WTC11 (cell line): ENCODE measurements around the gene MGAT2. TPM values are rescaled to one million over a fixed set of nuclear protein-coding genes. Genes with fewer than 3 reads are reported as not detected.
"Not testable (repeated sequence)": the region's sequence is repeated elsewhere in the genome, so short reads cannot be mapped to it uniquely, and the experiment has no call there.

Source experiments
- ATAC-seq: fragments of 200-7000 bp; cut with Tn5 transposase; 2 replicates; pipeline ENCODE4 v1.10.0; 2021; ENCODE audit warnings: mild to moderate bottlenecking, moderate library complexity
- CTCF ChIA-PET: fragments of 300-600 bp; sonication (Branson Sonifier 250); formaldehyde crosslinking; loops from one replicate; lab custom pipeline; 2021; ENCODE audit warnings: antibody characterized with exemption; lab: Charles Lee
- POLR2A ChIA-PET: fragments of 350-600 bp; sonication (Branson Sonifier 250); formaldehyde crosslinking; loops from one replicate; lab custom pipeline; 2021; ENCODE audit warnings: antibody characterized with exemption; lab: Charles Lee
- DNase-seq: peaks from one replicate; pipeline ENCODE4 v3.0.0; 2021; ENCODE audit warnings: low spot score
- H3K27ac Mint-ChIP-seq: 2 replicates; pipeline ENCODE4 v1.8.0; 2021; ENCODE audit warnings: mixed read lengths
- H3K27me3 Mint-ChIP-seq: 2 replicates; pipeline ENCODE4 v1.8.0; 2021; ENCODE audit warnings: low read depth, mild to moderate bottlenecking, moderate library complexity, mixed read lengths
- H3K36me3 Mint-ChIP-seq: 2 replicates; pipeline ENCODE4 v1.8.0; 2021; ENCODE audit warnings: mixed read lengths
- H3K4me1 Mint-ChIP-seq: 2 replicates; pipeline ENCODE4 v1.8.0; 2022; ENCODE audit warnings: mixed read lengths
- H3K4me3 Mint-ChIP-seq: 2 replicates; pipeline ENCODE4 v1.8.0; 2021; ENCODE audit warnings: mild to moderate bottlenecking, moderate library complexity, mixed read lengths
- H3K9me3 Mint-ChIP-seq: 2 replicates; pipeline ENCODE4 v1.8.0; 2021; ENCODE audit warnings: mixed read lengths
- ATF1 ChIP-seq: sonication (generic); formaldehyde crosslinking; IDR thresholded peaks from 2 replicates; pipeline ENCODE4 v1.8.1; 2023; ENCODE audit warnings: mild to moderate bottlenecking, moderate library complexity, missing genetic modification reagents
- CREB1 ChIP-seq: sonication (generic); formaldehyde crosslinking; IDR thresholded peaks from 2 replicates; pipeline ENCODE4 v1.8.0; 2023; ENCODE audit warnings: mild to moderate bottlenecking, missing genetic modification reagents
- CREM ChIP-seq: sonication (generic); formaldehyde crosslinking; IDR thresholded peaks from 2 replicates; pipeline ENCODE4 v1.8.1; 2022; ENCODE audit warnings: mild to moderate bottlenecking, missing genetic modification reagents, moderate library complexity
- EMX1 ChIP-seq: fragments of 250-450 bp; sonication (Bioruptor Pico); IDR thresholded peaks from 2 replicates; pipeline ENCODE4 v1.8.0; 2021; ENCODE audit warnings: mild to moderate bottlenecking
- ESRRA ChIP-seq: sonication (generic); formaldehyde crosslinking; IDR thresholded peaks from 2 replicates; pipeline ENCODE4 v1.8.1; 2022; ENCODE audit warnings: mild to moderate bottlenecking, missing genetic modification reagents, borderline replicate concordance
- GABPB1 ChIP-seq: sonication (generic); formaldehyde crosslinking; IDR thresholded peaks from 2 replicates; pipeline ENCODE4 v1.8.1; 2023; ENCODE audit warnings: mild to moderate bottlenecking, missing genetic modification reagents
- JUN ChIP-seq: sonication (generic); formaldehyde crosslinking; IDR thresholded peaks from 2 replicates; pipeline ENCODE4 v1.8.0; 2023; ENCODE audit warnings: mild to moderate bottlenecking, missing genetic modification reagents
- KAT7 ChIP-seq: sonication (generic); formaldehyde crosslinking; IDR thresholded peaks from 2 replicates; pipeline ENCODE4 v1.8.1; 2023; ENCODE audit warnings: missing genetic modification reagents, mild to moderate bottlenecking, borderline replicate concordance
- NFATC4 ChIP-seq: fragments of 250-450 bp; sonication (Bioruptor Pico); IDR thresholded peaks from 2 replicates; pipeline ENCODE4 v1.9.0; 2021; ENCODE audit warnings: mild to moderate bottlenecking
- NFYB ChIP-seq: sonication (generic); formaldehyde crosslinking; conservative IDR thresholded peaks from 2 replicates; pipeline ENCODE4 v1.8.0; 2022; ENCODE audit warnings: low read depth, missing genetic modification reagents
- NR3C1 ChIP-seq: sonication (generic); formaldehyde crosslinking; conservative IDR thresholded peaks from 2 replicates; pipeline ENCODE4 v1.8.1; 2023; ENCODE audit warnings: low read depth, mild to moderate bottlenecking, missing genetic modification reagents
- OVOL2 ChIP-seq: fragments of 250-450 bp; sonication (Bioruptor Pico); IDR thresholded peaks from 2 replicates; pipeline ENCODE4 v1.9.0; 2021; ENCODE audit warnings: mild to moderate bottlenecking, borderline replicate concordance
- SMAD3 ChIP-seq: sonication (generic); formaldehyde crosslinking; IDR thresholded peaks from 2 replicates; pipeline ENCODE4 v1.8.0; 2022; ENCODE audit warnings: missing genetic modification reagents, mild to moderate bottlenecking, borderline replicate concordance
- SP1 ChIP-seq: sonication (generic); formaldehyde crosslinking; conservative IDR thresholded peaks from 2 replicates; pipeline ENCODE4 v1.8.1; 2022; ENCODE audit warnings: missing genetic modification reagents
- ZBTB21 ChIP-seq: sonication (generic); formaldehyde crosslinking; IDR thresholded peaks from 2 replicates; pipeline ENCODE4 v1.8.1; 2023; ENCODE audit warnings: mild to moderate bottlenecking, missing genetic modification reagents, borderline replicate concordance
- ZNF138 ChIP-seq: sonication (generic); formaldehyde crosslinking; conservative IDR thresholded peaks from 2 replicates; pipeline ENCODE4 v1.8.1; 2022; ENCODE audit warnings: mild to moderate bottlenecking, moderate library complexity, missing genetic modification reagents
- ZNF232 ChIP-seq: sonication (generic); formaldehyde crosslinking; IDR thresholded peaks from 2 replicates; pipeline ENCODE4 v1.8.0; 2022; ENCODE audit warnings: mild to moderate bottlenecking, missing genetic modification reagents
- ZNF263 ChIP-seq: sonication (generic); formaldehyde crosslinking; IDR thresholded peaks from 2 replicates; pipeline ENCODE4 v1.8.1; 2022; ENCODE audit warnings: low read depth, mild to moderate bottlenecking, moderate library complexity, missing genetic modification reagents
- ZNF671 ChIP-seq: fragments of 250-450 bp; sonication (Bioruptor Pico); IDR thresholded peaks from 2 replicates; pipeline ENCODE4 v1.8.0; 2021; ENCODE audit warnings: mild to moderate bottlenecking
- total RNA-seq: library from RNA; stranded (reverse); gene quantifications from 3 replicates; pipeline ENCODE4 v1.2.3, GENCODE V29; 2021
- TF ChIP-seq, protein P1 (sequence below): fragments of 250-450 bp; sonication (Bioruptor Pico); IDR thresholded peaks from 2 replicates; pipeline ENCODE4 v1.9.0; 2021; ENCODE audit warnings: mild to moderate bottlenecking
- TF ChIP-seq, protein P2 (sequence below): sonication (generic); formaldehyde crosslinking; IDR thresholded peaks from 2 replicates; pipeline ENCODE4 v1.8.0; 2023; ENCODE audit warnings: missing genetic modification reagents
- TF ChIP-seq, protein P3 (sequence below): sonication (generic); formaldehyde crosslinking; IDR thresholded peaks from 2 replicates; pipeline ENCODE4 v1.8.0; 2022; ENCODE audit warnings: mild to moderate bottlenecking, missing genetic modification reagents
- TF ChIP-seq, protein P4 (sequence below): sonication (generic); formaldehyde crosslinking; IDR thresholded peaks from 2 replicates; pipeline ENCODE4 v1.8.1; 2022; ENCODE audit warnings: mild to moderate bottlenecking, missing genetic modification reagents, moderate library complexity, borderline replicate concordance

MGAT2 gene
- total RNA-seq, 1 experiment from 2014 or later = 25.2 TPM

DNA sequence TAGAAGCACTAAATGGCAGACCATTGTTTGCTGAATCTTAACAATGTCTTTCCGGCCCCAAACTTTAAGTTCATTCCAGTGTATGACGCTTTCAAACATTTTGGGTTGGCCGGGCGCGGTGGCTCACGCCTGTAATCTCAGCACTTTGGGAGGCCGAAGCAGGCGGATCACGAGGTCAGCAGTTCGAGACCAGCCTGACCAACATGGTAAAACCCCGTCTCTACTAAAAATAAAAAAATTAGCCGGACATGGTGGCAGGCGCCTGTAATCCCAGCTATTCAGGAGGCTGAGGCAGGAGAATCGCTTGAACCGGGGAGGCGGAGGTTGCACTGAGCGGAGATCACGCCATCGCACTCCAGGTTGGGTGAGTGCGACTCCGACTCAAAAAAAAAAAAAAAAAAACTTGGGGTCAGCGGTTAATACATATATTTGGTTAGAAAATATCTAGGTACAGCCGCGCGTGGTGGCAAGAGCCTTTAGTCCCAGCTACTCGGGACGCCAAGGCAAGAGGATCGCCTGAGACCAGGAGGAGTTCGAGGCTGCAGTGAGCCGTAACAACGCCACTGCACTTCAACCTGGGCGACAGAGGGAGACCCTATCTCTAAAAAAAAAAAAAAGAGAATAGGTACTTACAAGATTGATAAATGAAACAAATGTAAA is 35.5 kb upstream of the MGAT2 start:
- ATAC-seq, H3K27me3 Mint-ChIP-seq, H3K9me3 Mint-ChIP-seq: not testable (repeated sequence)
- H3K36me3 Mint-ChIP-seq = peaks cover 46% of the 10 kb centered on the region
- CTCF ChIA-PET = interaction anchor here (0.9 to 2.4 kb wide), 2 partner anchors 36 to 123 kb away, joined by 3 to 18 read pairs; partner anchors contain the start of genes MGAT2 and RPL36AL
- TF ChIP-seq, protein P1, sequence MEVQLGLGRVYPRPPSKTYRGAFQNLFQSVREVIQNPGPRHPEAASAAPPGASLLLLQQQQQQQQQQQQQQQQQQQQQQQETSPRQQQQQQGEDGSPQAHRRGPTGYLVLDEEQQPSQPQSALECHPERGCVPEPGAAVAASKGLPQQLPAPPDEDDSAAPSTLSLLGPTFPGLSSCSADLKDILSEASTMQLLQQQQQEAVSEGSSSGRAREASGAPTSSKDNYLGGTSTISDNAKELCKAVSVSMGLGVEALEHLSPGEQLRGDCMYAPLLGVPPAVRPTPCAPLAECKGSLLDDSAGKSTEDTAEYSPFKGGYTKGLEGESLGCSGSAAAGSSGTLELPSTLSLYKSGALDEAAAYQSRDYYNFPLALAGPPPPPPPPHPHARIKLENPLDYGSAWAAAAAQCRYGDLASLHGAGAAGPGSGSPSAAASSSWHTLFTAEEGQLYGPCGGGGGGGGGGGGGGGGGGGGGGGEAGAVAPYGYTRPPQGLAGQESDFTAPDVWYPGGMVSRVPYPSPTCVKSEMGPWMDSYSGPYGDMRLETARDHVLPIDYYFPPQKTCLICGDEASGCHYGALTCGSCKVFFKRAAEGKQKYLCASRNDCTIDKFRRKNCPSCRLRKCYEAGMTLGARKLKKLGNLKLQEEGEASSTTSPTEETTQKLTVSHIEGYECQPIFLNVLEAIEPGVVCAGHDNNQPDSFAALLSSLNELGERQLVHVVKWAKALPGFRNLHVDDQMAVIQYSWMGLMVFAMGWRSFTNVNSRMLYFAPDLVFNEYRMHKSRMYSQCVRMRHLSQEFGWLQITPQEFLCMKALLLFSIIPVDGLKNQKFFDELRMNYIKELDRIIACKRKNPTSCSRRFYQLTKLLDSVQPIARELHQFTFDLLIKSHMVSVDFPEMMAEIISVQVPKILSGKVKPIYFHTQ = peak; percentile 33; the same call in 1 of the 2 replicates
- POLR2A ChIA-PET = interaction anchor here (0.7 to 3.9 kb wide), 3 partner anchors 13 to 182 kb away, joined by 3 to 33 read pairs (median 26); partner anchors contain the start of genes LRR1, MGAT2 and RPL36AL
- H3K4me3 Mint-ChIP-seq = peak overlapping the region; percentile 95
- peaks cover 36% of the 10 kb centered on the region for H3K4me1 Mint-ChIP-seq
- H3K27ac Mint-ChIP-seq = peak overlapping the region; percentile 97
- peak; percentile 23 for DNase-seq

DNA sequence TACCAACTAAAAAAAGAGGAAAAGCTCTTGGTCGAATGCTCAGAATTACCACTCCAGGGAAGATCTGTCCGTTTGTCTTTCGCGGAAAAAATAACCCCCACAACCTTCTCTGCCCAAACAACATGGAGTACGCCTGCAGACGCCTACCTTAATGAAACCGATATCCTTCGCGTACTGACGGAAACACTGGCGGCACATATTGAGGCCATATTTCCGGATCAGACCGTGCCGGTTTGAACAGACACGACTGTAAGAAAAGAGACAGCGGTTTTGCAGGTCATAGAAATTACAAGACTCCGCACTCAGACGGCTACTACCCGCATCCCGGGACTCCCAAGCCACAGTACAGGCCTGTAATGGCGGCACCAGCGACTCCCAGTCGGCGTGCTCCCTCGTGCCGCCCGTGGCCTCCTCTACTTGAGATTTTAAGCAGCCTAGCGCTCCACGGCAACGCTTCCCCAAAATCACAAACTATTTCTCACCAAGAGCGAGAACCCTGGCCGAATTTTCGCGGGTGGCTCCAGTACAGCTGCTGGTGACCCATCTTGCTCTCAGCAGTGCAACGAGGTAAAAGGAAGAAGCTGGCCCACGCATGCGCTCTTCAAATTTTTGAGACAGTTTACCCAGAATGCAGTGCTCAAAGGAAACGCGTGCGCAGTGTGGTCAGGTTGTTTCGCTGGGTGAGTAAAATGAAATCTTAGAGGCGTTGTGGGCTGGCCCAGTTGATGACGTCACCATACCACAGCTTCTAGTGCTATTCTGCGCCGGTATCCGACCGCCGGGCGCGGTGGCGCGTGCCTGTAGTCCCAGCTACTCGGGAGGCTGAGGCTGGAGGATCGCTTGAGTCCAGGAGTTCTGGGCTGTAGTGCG is 34.6 kb upstream of the MGAT2 start, which contains the start of gene RPS29:
TSS of gene RPS29 (minus strand) at position 578 of the 870 bp plus-strand sequence. CDS start at position 544, 34 bp downstream.
- POLR2A ChIA-PET = interaction anchor here (0.6 to 3.9 kb wide), 10 partner anchors 9 to 277 kb away, joined by 3 to 33 read pairs (median 3); partner anchors contain the start of genes LRR1, MGAT2 and RPL36AL
- no peak for TF ChIP-seq NFYB (CRISPR knock-in tag)
- TF ChIP-seq CREM (CRISPR knock-in tag) = peak; percentile 98
- no peak for TF ChIP-seq OVOL2 (CRISPR knock-in tag)
- TF ChIP-seq NR3C1 = no peak
- TF ChIP-seq CREB1 (CRISPR knock-in tag) = peak; percentile 67; the same call in 1 of the 2 replicates
- TF ChIP-seq JUN = peak; percentile 61; the same call in 1 of the 2 replicates
- TF ChIP-seq SP1 (CRISPR knock-in tag) = peak; percentile 88
- TF ChIP-seq ZNF263 (CRISPR knock-in tag) = no peak
- TF ChIP-seq, protein P2, sequence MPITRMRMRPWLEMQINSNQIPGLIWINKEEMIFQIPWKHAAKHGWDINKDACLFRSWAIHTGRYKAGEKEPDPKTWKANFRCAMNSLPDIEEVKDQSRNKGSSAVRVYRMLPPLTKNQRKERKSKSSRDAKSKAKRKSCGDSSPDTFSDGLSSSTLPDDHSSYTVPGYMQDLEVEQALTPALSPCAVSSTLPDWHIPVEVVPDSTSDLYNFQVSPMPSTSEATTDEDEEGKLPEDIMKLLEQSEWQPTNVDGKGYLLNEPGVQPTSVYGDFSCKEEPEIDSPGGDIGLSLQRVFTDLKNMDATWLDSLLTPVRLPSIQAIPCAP = peak; percentile 66; the same call in 1 of the 2 replicates
- peak; percentile 45; the same call in 1 of the 2 replicates for TF ChIP-seq ZNF671 (CRISPR knock-in tag)
- no peak; the same call in 1 of the 2 replicates for TF ChIP-seq ZNF232 (CRISPR knock-in tag)
- no peak for TF ChIP-seq ZNF138
- peak; percentile 93; the same call in 1 of the 2 replicates for TF ChIP-seq KAT7 (CRISPR knock-in tag)
- TF ChIP-seq SMAD3 (CRISPR knock-in tag) = peak; percentile 76; the same call in 1 of the 2 replicates
- 0 out of 2 replicates have a peak, but pooled peaks have one; percentile 60 for TF ChIP-seq ZBTB21 (CRISPR knock-in tag)
- TF ChIP-seq, protein P3, sequence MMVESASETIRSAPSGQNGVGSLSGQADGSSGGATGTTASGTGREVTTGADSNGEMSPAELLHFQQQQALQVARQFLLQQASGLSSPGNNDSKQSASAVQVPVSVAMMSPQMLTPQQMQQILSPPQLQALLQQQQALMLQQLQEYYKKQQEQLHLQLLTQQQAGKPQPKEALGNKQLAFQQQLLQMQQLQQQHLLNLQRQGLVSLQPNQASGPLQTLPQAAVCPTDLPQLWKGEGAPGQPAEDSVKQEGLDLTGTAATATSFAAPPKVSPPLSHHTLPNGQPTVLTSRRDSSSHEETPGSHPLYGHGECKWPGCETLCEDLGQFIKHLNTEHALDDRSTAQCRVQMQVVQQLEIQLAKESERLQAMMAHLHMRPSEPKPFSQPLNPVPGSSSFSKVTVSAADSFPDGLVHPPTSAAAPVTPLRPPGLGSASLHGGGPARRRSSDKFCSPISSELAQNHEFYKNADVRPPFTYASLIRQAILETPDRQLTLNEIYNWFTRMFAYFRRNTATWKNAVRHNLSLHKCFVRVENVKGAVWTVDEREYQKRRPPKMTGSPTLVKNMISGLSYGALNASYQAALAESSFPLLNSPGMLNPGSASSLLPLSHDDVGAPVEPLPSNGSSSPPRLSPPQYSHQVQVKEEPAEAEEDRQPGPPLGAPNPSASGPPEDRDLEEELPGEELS = 0 out of 2 replicates have a peak, but pooled peaks have one; percentile 11
- peak; percentile 89 for TF ChIP-seq EMX1
- peak; percentile 66; the same call in 1 of the 2 replicates for TF ChIP-seq ESRRA (CRISPR knock-in tag)
- TF ChIP-seq, protein P4, sequence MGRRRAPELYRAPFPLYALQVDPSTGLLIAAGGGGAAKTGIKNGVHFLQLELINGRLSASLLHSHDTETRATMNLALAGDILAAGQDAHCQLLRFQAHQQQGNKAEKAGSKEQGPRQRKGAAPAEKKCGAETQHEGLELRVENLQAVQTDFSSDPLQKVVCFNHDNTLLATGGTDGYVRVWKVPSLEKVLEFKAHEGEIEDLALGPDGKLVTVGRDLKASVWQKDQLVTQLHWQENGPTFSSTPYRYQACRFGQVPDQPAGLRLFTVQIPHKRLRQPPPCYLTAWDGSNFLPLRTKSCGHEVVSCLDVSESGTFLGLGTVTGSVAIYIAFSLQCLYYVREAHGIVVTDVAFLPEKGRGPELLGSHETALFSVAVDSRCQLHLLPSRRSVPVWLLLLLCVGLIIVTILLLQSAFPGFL (CRISPR knock-in tag) = no peak
- 0 out of 2 replicates have a peak, but pooled peaks have one; percentile 12 for TF ChIP-seq ATF1 (CRISPR knock-in tag)
- peak; percentile 3; the same call in 1 of the 2 replicates for TF ChIP-seq NFATC4 (CRISPR knock-in tag)
- peak; percentile 28; the same call in 1 of the 2 replicates for TF ChIP-seq GABPB1

More for the DNA sequence above, 34.6 kb upstream of the MGAT2 start, which contains the start of gene RPS29:
- H3K36me3 Mint-ChIP-seq = peaks cover 46% of the 10 kb centered on the region
- ATAC-seq (peak; percentile 81), DNase-seq (peak; percentile 98)
- CTCF ChIA-PET = interaction anchor here (0.5 to 2.4 kb wide), 7 partner anchors 11 to 267 kb away, joined by 3 to 43 read pairs (median 7); partner anchors contain the start of genes LRR1, MGAT2, NEMF and RPL36AL
- peaks cover 34% of the 10 kb centered on the region for H3K4me1 Mint-ChIP-seq
- H3K4me3 Mint-ChIP-seq = peak within 1 kb of the TSS; percentile 95
- H3K27me3 Mint-ChIP-seq = peaks cover 4% of the 10 kb centered on the region; the same call in 1 of the 2 replicates
- H3K9me3 Mint-ChIP-seq = no peaks in the 10 kb centered on the region
- peak within 1 kb of the TSS; percentile 97 for H3K27ac Mint-ChIP-seq
